Measurements from ENCODE around the gene CHGA. TPM values are rescaled to one million over a fixed set of nuclear protein-coding genes. Genes with fewer than 3 reads are reported as not detected.

Gene CHGA
- total and polyA plus RNA-seq, 2 of the 8 experiments (the other 6 are each of a cell fraction or from before 2014, with no cell fraction given), result 17.5 to 28.2 TPM

- Histone ChIP-seq H3K14ac (ENCODE audit: insufficient read length) (no peak overlapping the region), H3K27me3 (replicated peaks in 1 of 4; ENCODE audit: control insufficient read depth in 3 of 4, extremely low read depth in 1 of 4, insufficient read depth in 3 of 4, low read length in 3 of 4) (peaks cover 0 to 11% (median 2%) of the 10 kb centered on the region in 4 experiments; a peak in 3 of 7 replicates), H3K4me2 (ENCODE audit: insufficient read depth in 1 of 2, low read depth in 2 of 2, low read length in 2 of 2) (no peak overlapping the region), H2BK12ac (ENCODE audit: low read depth, low read length) (no peak overlapping the region), H3K27ac (ENCODE audit: low read depth, low read length) (no peak overlapping the region), H4K20me1 (replicated peaks in 1 of 2; ENCODE audit: control insufficient read depth in 1 of 2, insufficient read depth in 2 of 2, low read length in 2 of 2) (peaks cover 0 to 3% of the 10 kb centered on the region in 2 experiments), H3K79me2 (ENCODE audit: control insufficient read depth in 1 of 2, insufficient read depth in 2 of 2, low read length in 2 of 2) (no peaks in the 10 kb centered on the region), H3K4ac (replicated peaks; ENCODE audit: insufficient read length, low read depth, low read length) (no peak overlapping the region), H3K36me3 (ENCODE audit: control insufficient read depth in 2 of 4, insufficient read depth in 4 of 4, low read length in 3 of 4) (no peaks in the 10 kb centered on the region), H3K23me2 (ENCODE audit: low read depth, low read length) (peaks cover 13% of the 10 kb centered on the region; the same call in 1 of the 2 replicates), H4K91ac (replicated peaks; ENCODE audit: insufficient read length, low read length) (no peak overlapping the region), H3K9me3 (ENCODE audit: insufficient read depth in 2 of 2, low read depth in 1 of 2, low read length in 1 of 2) (no peaks in the 10 kb centered on the region), H4K5ac (ENCODE audit: insufficient read length, low read depth, low read length) (no peak overlapping the region), H2BK15ac (ENCODE audit: low read length) (no peak overlapping the region), H3K9ac (replicated peaks in 1 of 4; ENCODE audit: extremely low read depth in 1 of 4, low read depth in 3 of 4, low read length in 3 of 4) (no peak overlapping the region), H3K56ac (replicated peaks; ENCODE audit: insufficient read length, low read depth, low read length) (no peak overlapping the region), H2BK5ac (ENCODE audit: low read depth, low read length) (no peak overlapping the region), H3K23ac (ENCODE audit: insufficient read length) (no peak overlapping the region), H3K18ac (ENCODE audit: extremely low read depth, low read length) (no peak overlapping the region), H2AFZ (ENCODE audit: low read length) (no peak overlapping the region), H3K4me3 (ENCODE audit: extremely low read depth in 1 of 4, insufficient read depth in 2 of 4, low read depth in 3 of 4, low read length in 4 of 4) (no peak overlapping the region), H4K8ac (ENCODE audit: extremely low read depth, insufficient read depth, low read length) (no peak overlapping the region), H3K4me1 (replicated peaks in 1 of 4; ENCODE audit: control insufficient read depth in 3 of 4, insufficient read depth in 4 of 4, low read length in 3 of 4) (peaks cover 0 to 13% (median 4%) of the 10 kb centered on the region in 4 experiments; a peak in 4 of 7 replicates), H3K79me1 (ENCODE audit: low read depth, low read length) (no peaks in the 10 kb centered on the region), H2AK5ac (ENCODE audit: low read depth, low read length) (no peak overlapping the region), H2BK20ac (ENCODE audit: low read length) (no peak overlapping the region), H2BK120ac (replicated peaks; ENCODE audit: low read depth, low read length) (no peak overlapping the region)
- TF ChIP-seq POLR2A (IDR thresholded peaks at IDR 0.05; ENCODE audit: control extremely low read depth in 1 of 2, low read depth in 2 of 2, low read length in 2 of 2) (no peak), HDAC2 (IDR thresholded peaks at IDR 0.05; ENCODE audit: borderline replicate concordance in 1 of 2, low read depth in 2 of 2, low read length in 2 of 2) (no peak), SP4 (IDR thresholded peaks at IDR 0.05; ENCODE audit: low read length) (no peak)
- WGBS, 2 experiments (ENCODE audit: extremely low coverage in 1 of 2, insufficient coverage in 1 of 2, insufficient read length in 1 of 2, insufficient replicate concordance in 2 of 2, low coverage in 1 of 2, low lambda C conversion rate in 2 of 2, missing lambda C conversion rate in 1 of 2), result 93% methylated on average over 15 of the region's 15 CpGs; no CpG with 5 or more reads in 1 of the 2 experiments
- CTCF ChIA-PET (ENCODE audit: partially characterized antibody), result interaction anchor here (0.7 to 0.8 kb wide), 2 partner anchors 40 to 259 kb away, joined by 3 to 4 read pairs; no protein-coding TSS in a partner anchor
- DNase-seq (ENCODE audit: low read depth in 1 of 2, low spot score in 2 of 2) (no peak), FAIRE-seq (no peak)
- POLR2A ChIA-PET (ENCODE audit: partially characterized antibody), result no interaction called here
These were observed 2.9 kb upstream of the CHGA start for GRCh38 chr14:92920001-92920400.

Data from H1 (cell line).